MG63 (cell line): ENCODE measurements around the gene GRAMD1B. TPM values are rescaled to one million over a fixed set of nuclear protein-coding genes. Genes with fewer than 3 reads are reported as not detected.
A peak's percentile ranks its signal among the peaks of the same experiment; 100 is the strongest.

Source experiments
- DNase-seq: peaks from one replicate; pipeline ENCODE4 v3.0.0-alpha.2; 2020
- H3K27me3 ChIP-seq: fragments of 250-450 bp; sonication (Bioruptor Pico); 2 replicates; pipeline ENCODE4 v1.5.1; 2020; ENCODE audit warnings: mild to moderate bottlenecking, moderate library complexity
- H3K36me3 ChIP-seq: fragments of 250-450 bp; sonication (Bioruptor Pico); 2 replicates; pipeline ENCODE4 v1.5.1; 2020; ENCODE audit warnings: mild to moderate bottlenecking, moderate library complexity
- H3K4me3 ChIP-seq: fragments of 250-450 bp; sonication (Bioruptor Pico); 2 replicates; pipeline ENCODE4 v1.5.1; 2020; ENCODE audit warnings: mild to moderate bottlenecking, moderate library complexity
- H3K9me3 ChIP-seq: fragments of 250-450 bp; sonication (Bioruptor Pico); 2 replicates; pipeline ENCODE4 v1.5.1; 2020; ENCODE audit warnings: mild to moderate bottlenecking, moderate library complexity
- total RNA-seq: library from RNA; depleted of rRNA; stranded (reverse); fragments of >200 nt; shearing (Covaris generic); gene quantifications from 2 replicates; pipeline ENCODE4 v1.2.3, GENCODE V29; 2014; ENCODE audit warnings: low replicate concordance

The GRAMD1B gene
- total RNA-seq, 1 experiment from 2014 or later: not detected

DNA sequence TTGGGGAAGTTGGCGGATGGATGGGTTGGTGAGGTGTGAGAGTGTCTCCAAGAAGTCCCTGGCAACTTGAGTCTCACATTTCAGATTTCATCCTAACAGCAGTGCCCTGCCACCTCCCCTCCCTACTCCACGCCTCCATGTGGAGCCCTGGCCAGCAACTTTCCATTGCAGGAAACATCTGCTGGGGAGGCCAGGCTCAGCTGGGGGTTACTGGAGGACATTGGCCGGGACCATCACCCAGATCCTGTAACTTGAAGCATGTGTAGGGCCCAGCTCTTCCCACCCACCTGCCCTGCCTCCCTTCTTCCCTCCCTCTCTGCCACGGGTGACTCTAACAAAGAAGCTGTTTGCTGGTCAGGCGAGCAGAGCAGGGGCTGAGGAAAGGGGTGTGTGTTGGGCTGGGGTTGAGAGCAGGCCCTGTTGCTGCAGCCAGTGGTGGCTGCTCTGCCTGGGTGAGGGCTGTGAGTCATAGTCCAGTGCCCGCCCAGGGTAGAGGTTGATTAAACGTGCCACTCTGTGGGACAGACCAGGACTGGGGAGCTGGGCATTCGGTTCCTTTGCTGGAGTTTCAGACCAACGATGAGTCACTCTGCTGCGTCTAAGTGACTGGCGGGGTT, 160.3 kb downstream of the GRAMD1B start:
- no peaks in the 10 kb centered on the region for H3K27me3 ChIP-seq
- H3K9me3 ChIP-seq: no peaks in the 10 kb centered on the region
- peak; percentile 84 for DNase-seq
- no peak overlapping the region for H3K4me3 ChIP-seq
- no peaks in the 10 kb centered on the region for H3K36me3 ChIP-seq

DNA sequence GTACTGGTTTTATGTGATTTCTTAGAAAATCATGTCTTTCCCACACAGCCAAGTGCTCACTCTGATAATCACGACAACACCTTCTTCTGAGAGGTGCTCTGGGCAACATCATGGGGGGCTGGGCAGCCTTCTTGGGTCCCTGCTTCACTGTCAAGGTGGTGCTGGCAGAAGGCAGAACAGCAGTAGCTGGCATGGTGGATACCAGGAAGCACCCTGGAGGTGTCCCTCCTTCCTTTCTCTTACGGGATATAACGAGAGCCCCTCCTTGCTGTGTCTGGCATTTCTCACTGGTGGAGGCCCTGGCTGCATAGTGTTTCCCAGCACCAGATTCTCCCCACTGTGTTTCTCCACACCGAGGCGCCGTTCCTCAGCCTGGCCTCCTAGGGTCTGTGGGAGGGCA, 163.5 kb downstream of the GRAMD1B start:
- H3K4me3 ChIP-seq: no peak overlapping the region
- no peak for DNase-seq

DNA sequence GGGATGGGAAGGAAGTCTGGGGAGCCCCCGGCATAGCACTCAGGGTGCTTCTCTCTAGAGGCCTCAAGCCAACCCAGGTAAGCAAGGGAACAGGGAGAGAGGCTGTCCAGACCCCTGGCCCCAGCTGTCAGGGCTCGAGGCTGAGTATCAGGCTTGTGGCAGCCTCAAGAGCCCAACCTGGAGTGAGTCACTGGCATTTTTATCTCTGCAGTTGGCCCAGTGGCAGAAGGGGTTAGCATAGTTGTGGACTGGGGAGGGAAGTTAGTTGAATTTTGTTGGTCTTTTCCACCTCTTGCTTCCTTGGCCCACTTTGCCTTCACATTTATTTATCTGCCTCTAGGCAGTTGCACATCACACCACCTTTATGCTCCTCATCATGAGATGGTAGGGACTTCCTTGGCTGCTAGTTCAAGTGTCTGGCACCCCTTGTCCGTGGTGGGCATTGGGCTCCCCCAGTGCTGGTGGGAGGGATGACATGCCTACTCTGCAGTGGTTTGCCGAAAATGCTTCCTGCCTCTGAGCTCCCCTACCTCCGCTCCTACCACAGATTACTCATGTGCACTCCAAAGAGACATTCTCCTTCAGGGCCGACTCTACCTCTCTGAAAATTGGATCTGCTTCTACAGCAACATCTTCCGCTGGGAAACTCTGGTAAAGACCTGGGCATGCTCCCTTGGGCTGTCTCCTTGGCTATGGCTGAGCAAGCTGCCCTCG, 164.3 kb downstream of the GRAMD1B start:
- H3K9me3 ChIP-seq: no peaks in the 10 kb centered on the region
- H3K4me3 ChIP-seq: no peak overlapping the region
- H3K27me3 ChIP-seq: no peaks in the 10 kb centered on the region
- no peak for DNase-seq
- no peaks in the 10 kb centered on the region for H3K36me3 ChIP-seq

More for the DNA sequence above, 163.5 kb downstream of the GRAMD1B start:
- H3K36me3 ChIP-seq: no peaks in the 10 kb centered on the region
- H3K27me3 ChIP-seq: no peaks in the 10 kb centered on the region
- no peaks in the 10 kb centered on the region for H3K9me3 ChIP-seq

DNA sequence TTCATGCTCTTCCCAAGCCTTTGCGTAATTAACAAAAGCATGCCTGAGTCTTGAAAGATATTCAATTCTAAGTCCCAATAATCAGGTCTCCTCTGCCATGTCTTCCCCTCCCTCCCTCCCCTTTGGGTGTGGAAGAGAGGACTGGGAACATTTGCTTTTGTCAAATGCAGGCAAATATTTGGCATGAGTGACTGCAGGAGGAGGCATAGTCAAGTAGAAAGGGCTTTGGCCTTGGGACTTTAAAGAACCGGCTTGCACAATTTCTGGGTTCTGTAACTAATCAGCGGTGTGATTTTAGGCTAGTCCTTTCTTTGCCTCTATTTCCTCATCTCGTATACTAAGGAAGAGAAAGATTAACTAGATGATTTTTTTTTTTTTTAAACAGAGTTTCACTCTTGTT, 164.9 kb downstream of the GRAMD1B start:
- Histone ChIP-seq H3K4me3 (no peak overlapping the region), H3K9me3 (no peaks in the 10 kb centered on the region), H3K36me3 (no peaks in the 10 kb centered on the region), H3K27me3 (no peaks in the 10 kb centered on the region)
- no peak for DNase-seq

DNA sequence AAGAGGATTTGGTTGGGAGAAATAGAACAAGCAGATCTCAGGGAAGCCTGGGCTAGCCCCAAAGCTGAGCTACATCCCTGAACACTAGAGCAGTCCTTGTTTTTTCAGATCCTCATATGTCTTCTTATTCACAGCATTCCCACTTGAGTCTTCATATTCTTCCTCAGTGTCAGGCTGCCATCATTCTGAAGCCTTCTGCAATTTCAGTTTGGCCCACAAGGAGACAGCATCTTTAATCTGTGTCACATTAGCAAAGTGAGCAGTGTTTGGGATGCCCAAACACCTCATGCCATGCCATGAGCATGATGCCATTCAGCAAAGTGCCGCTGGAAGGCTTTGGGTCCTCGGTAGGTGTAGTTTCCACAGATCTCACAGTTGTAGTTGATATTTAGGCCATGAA, 167.8 kb downstream of the GRAMD1B start:
- no peaks in the 10 kb centered on the region for H3K36me3 ChIP-seq
- no peak overlapping the region for H3K4me3 ChIP-seq
- no peaks in the 10 kb centered on the region for H3K9me3 ChIP-seq
- H3K27me3 ChIP-seq: no peaks in the 10 kb centered on the region
- DNase-seq: no peak

DNA sequence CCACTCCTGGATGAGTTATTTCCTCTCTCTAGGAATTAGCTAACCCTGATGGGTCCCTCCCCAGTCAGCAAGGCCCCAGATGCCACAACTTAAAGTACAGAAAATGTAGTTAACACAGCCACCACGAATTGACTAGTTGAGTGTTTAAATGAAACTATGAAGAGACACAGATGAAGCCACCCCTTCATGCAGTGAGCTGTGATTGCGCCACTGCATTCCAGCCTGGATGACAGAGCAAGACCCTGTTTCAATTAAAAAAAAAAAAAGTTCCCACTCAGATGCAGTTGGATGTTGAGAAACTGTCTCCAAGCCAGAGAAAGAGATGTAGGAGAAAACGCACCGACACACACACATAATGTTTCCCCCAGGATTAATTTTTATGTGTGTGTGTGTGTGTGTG, 171.1 kb downstream of the GRAMD1B start:
- H3K36me3 ChIP-seq: no peaks in the 10 kb centered on the region
- no peak for DNase-seq
- H3K4me3 ChIP-seq: no peak overlapping the region
- H3K9me3 ChIP-seq: no peaks in the 10 kb centered on the region
- no peaks in the 10 kb centered on the region for H3K27me3 ChIP-seq

DNA sequence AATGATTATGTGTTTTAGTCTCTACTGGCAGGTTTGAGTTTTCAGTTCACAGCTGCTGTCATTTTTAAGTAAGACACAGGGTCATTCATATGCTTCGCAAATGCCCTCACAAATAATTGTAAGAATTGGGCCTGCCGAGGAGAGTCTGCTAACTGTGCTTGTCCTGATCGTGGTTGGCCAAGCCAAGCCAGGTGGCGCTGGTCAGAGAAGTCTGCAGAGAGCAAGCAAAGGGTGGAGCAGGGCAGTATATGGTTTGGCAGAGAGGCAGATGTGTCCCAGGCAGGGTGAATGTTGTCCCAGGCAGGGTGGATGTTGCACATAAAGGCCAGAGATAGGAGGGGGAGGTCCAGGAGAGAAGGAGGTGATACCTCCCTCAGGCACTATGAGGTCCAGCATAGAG, 171.7 kb downstream of the GRAMD1B start:
- H3K4me3 ChIP-seq: no peak overlapping the region
- DNase-seq: no peak
- no peaks in the 10 kb centered on the region for H3K36me3 ChIP-seq
- H3K27me3 ChIP-seq: no peaks in the 10 kb centered on the region
- H3K9me3 ChIP-seq: no peaks in the 10 kb centered on the region

DNA sequence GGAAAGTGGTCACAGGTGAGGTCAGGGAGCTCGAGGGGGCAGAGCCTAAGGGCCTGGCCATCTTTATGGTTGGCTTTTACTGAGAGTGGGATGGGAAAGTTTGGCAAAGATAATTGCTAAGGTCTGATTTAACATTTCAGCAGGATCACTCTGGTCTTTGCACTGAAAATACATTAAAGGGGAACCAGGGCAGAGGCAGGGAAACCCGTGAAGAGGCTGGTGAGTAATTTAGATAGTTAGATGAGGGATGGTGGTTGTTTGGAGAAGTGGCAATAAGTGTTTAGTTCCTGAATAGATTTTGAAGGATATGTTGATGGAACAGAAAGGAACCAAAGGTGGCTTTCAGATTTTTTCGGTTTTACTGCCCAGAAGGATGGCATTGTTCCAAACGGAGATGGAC, 173.6 kb downstream of the GRAMD1B start:
- Histone ChIP-seq H3K9me3 (no peaks in the 10 kb centered on the region), H3K27me3 (no peaks in the 10 kb centered on the region), H3K36me3 (no peaks in the 10 kb centered on the region), H3K4me3 (no peak overlapping the region)
- no peak for DNase-seq

DNA sequence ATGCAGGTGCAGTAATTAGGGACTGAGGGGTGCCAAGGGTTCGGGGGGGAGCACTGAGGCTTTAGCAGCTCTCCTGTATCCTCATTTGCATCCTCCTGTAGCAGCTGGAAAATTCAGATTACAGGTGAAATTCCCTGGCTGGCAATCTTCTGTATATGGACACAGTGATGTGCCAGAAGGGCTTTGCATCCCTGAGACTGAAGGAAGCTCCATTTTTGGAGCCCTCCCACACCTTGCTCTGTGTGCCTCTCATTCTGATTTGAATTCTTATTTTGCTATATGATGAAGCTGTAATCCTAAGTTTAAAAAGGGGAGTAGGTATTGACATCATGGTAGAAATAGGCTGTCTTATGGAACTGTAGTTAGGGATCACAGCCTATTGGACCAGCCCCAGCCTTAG, 177.7 kb downstream of the GRAMD1B start:
- no peak for DNase-seq
- Histone ChIP-seq H3K27me3 (no peaks in the 10 kb centered on the region), H3K9me3 (no peaks in the 10 kb centered on the region), H3K4me3 (no peak overlapping the region), H3K36me3 (no peaks in the 10 kb centered on the region)

DNA sequence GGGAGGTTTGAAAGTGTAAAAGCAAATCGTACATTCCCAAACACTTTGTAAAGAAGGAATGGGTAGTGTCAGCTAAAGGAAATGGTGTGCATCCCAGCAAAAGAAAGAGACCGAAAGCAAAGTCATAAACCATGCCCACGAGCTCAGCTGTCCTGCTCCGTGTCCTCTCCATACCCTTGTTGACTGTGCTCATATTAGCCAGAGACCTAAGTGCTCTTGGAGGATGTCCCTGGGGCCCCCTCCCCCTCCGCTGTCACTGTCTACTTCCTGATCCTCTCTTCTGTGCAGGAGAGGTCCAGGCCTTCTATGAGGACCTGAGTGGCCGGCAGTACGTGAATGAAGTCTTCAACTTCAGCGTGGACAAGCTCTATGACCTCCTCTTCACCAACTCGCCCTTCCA, 178.3 kb downstream of the GRAMD1B start:
- H3K4me3 ChIP-seq: no peak overlapping the region
- no peaks in the 10 kb centered on the region for H3K27me3 ChIP-seq
- H3K9me3 ChIP-seq: no peaks in the 10 kb centered on the region
- DNase-seq: no peak
- H3K36me3 ChIP-seq: no peaks in the 10 kb centered on the region

DNA sequence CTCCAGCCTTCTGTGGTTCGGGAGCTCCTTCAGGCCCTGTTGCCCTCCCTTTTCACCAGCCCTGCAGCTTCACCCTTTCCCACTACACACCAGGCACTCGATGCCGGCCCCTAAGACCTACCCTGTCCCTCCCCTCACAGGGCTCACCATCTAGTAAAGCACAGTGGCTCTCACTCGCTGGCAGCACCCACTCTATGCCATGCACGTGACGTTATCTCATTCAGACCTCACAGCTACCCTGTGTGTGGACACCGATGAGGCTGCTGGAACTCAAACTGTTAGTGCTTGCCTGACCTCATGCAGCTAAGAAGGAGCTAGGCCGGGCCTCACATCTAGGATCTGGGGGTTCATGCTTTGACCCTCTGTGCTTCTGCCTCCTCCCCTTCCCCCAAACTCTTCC, 178.9 kb downstream of the GRAMD1B start:
- Histone ChIP-seq H3K36me3 (no peaks in the 10 kb centered on the region), H3K9me3 (no peaks in the 10 kb centered on the region), H3K4me3 (no peak overlapping the region), H3K27me3 (no peaks in the 10 kb centered on the region)
- no peak for DNase-seq

DNA sequence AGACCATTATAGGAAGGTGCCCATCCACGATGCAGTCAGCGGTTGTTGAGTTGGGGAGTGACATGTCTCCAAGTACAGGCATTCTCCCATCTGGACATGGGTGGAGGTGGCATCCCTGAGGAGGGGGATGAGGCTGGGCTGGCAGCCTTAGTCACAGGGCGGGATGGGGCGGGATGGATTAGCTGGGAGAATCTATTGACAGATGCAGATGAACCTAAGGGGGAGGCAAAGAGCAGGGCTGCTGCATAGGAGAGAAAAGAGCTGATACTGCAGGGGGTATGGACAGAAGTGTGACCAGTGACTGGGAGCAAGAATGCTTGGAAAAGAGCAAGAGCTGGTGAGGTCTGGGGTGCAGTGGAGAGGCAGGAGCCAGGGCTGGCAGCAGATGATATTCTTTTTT, 181.6 kb downstream of the GRAMD1B start:
- no peaks in the 10 kb centered on the region for H3K9me3 ChIP-seq
- H3K27me3 ChIP-seq: no peaks in the 10 kb centered on the region
- no peak overlapping the region for H3K4me3 ChIP-seq
- H3K36me3 ChIP-seq: no peaks in the 10 kb centered on the region
- DNase-seq: no peak

DNA sequence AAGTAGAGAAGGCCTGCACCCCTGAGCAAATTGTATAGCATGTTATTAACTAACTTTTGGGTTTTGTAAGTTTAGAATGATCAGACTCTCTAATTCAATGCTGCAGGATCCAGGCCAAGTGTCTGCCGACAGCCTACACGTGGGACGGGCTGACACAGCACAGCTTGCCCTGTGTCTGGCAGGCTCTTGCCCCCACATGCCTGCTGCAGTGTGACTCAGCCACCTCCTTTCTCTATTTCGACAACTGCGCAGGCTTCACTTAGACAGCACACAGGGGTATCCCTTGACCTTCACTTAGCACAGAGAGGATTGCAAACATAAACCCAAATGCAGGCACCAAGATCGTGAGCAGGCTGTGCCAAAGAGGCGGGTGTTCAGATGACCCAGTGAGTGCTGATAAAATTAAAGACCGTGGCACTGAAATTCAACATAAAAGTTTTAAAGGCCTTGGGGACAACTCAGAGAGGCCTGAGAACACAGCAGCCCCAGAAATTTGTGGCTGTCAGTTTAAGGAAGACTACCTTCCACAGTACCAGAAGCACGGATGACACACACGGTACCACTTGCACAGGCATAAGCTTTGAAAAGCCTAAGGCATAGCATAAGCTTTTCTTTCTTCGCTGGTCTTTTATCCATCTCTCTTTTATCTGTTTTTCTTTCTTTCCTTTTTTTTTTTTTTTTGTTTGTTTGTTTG, 186.6 kb downstream of the GRAMD1B start:
- Histone ChIP-seq H3K36me3 (no peaks in the 10 kb centered on the region), H3K4me3 (no peak overlapping the region), H3K9me3 (no peaks in the 10 kb centered on the region), H3K27me3 (no peaks in the 10 kb centered on the region)
- peak; percentile 76 for DNase-seq

DNA sequence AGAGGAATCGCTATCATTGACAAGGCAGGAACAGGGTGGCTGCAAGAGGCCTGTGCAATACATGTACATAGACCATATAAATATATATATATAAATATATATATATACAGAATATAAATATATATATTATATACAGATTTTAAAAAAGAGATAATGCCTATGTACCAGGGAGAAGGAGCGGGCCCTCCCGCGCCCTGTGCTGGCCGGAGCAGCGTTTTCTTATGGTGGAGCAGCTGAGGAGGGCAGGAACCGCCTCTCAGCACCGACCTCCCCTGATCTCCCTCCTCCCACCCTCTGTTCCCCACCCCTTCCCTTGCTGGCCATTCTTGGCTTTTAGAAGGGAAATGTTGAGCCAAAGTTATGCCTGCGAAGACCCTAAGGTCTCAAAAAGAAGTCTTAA, 192.5 kb downstream of the GRAMD1B start:
- Histone ChIP-seq H3K27me3 (no peaks in the 10 kb centered on the region), H3K4me3 (no peak overlapping the region), H3K36me3 (no peaks in the 10 kb centered on the region), H3K9me3 (no peaks in the 10 kb centered on the region)
- no peak for DNase-seq

DNA sequence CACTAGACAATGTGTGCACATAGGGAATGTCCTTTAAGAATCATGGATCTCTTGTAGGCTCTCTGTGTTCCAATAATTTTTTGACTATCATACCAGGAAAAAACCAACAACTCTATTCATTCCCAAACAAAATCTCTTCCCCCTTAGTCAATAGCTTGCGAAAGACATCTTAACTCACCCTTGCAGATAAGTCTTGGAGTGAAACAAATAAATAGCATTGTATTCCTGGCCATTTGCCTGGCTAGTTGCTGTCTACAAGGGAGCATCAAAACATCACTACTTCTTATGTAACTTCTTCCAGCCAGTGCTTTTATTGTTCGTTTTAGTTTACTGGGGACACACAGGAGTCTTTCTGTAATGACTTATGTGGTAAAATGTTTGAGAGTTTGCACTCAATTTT, 194.9 kb downstream of the GRAMD1B start:
- no peaks in the 10 kb centered on the region for H3K9me3 ChIP-seq
- no peak for DNase-seq
- H3K36me3 ChIP-seq: no peaks in the 10 kb centered on the region
- no peak overlapping the region for H3K4me3 ChIP-seq
- H3K27me3 ChIP-seq: no peaks in the 10 kb centered on the region

DNA sequence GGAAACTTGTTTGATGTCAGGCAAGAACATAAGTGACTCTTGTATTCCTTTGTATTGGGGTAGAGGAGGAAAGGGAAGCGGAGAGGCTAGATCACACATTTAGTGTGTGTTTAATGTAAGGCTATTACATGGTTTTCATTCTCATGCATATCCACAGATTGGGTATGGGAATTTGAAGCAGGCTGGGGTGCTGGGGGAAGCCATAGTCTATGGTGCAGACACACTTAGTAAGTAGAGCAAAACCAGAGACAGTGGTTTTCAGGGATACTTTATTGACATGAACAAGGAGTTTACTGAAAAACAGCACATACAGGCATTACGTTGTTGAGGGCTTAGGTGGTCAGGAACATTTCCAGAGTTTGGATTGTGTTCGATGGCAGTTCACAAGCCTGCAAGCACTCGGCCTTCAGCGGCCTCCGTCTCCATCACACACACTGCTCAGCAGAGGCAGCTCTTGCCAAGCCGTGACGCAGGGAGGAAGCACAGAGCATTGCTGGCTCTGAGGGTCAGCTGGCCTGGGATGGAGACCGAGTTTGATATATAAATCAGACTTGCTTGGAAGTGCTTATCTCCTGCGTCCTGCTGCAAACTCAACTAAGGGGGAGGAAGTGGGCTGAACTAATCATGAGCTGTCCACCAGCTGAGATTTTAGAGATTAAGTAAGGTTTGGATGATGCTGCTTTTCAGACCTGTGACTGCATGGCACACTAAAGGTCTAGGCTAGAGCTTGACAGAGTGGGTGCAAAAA, 199.0 kb downstream of the GRAMD1B start:
- Histone ChIP-seq H3K4me3 (no peak overlapping the region), H3K27me3 (no peaks in the 10 kb centered on the region), H3K36me3 (no peaks in the 10 kb centered on the region), H3K9me3 (no peaks in the 10 kb centered on the region)
- DNase-seq: no peak

DNA sequence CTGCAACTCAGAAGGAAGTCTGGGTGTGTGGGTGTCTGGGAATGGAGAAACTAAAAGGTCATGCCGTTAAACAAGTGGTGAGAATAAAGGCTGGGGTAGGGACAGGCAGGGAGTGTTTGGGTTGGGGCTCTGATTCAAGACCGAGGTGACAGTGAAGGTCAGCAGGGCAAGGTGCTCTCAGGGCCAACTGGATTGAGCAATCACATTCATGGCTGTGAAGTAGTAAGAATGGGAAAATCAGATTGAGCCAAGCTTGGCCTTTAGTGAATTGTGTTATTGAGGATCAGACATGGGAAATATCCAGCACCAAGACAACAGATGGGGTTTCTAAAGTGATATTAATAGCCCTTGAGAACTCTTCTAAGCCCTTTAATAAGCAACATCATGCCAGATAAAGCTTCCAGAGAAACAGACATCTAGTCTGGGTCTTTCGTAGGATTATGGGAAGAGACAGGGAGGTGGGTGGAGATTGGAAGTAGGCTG, 200.1 kb downstream of the GRAMD1B start:
- H3K27me3 ChIP-seq: no peaks in the 10 kb centered on the region
- no peaks in the 10 kb centered on the region for H3K36me3 ChIP-seq
- H3K9me3 ChIP-seq: no peaks in the 10 kb centered on the region
- DNase-seq: no peak
- H3K4me3 ChIP-seq: no peak overlapping the region
